GM21619 (cell line): Measurements from ENCODE around the gene FAM193B.
A peak's percentile ranks its signal among the peaks of the same experiment; 100 is the strongest.
"Not testable (repeated sequence)": the region's sequence is repeated elsewhere in the genome, so short reads cannot be mapped to it uniquely, and the experiment has no call there.

ENCODE experiments used
- ATAC-seq: cut with Tn5 transposase; IDR thresholded peaks from one replicate; pipeline ENCODE4 v1.9.1; 2021; ENCODE audit not compliant: unreplicated experiment

Gene FAM193B

DNA sequence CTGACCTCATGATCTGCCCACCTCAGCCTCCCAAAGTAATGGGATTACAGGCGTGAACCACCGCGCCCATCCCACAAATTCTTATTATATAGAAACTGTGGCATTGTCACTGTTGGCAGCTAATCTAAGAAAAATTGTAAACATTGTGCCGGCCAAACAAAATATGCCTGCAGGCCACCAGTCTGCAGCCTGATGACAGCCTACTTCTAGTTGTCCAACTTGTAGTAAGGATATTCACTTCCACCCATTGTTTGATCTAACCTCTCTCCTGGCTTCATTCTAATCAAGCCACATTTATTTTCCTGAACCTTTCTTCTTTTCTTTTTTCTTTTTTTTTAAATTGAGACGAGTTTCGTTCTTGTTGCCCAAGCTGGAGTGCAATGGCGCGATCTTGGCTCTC is 24.0 kb upstream of the FAM193B start:
- no peak for ATAC-seq

DNA sequence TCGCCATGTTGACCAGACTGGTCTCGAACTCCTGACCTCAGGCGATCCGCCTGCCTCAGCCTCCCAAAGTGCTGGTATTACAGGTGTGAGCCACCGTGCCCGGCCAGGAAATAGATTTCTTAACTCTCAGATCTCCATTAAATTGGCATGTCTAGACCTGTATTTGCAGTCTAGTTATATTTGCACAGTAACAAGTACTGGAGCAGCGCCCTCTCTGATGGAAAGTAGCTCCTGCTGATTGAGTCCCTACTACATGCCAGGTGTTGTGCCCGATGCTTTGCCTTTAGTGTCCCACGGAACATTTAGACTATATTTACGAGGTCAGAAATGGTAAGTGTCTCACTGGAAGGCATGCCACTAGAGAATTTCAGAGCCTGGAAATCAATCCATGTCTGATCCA is 21.8 kb upstream of the FAM193B start:
- ATAC-seq: no peak

DNA sequence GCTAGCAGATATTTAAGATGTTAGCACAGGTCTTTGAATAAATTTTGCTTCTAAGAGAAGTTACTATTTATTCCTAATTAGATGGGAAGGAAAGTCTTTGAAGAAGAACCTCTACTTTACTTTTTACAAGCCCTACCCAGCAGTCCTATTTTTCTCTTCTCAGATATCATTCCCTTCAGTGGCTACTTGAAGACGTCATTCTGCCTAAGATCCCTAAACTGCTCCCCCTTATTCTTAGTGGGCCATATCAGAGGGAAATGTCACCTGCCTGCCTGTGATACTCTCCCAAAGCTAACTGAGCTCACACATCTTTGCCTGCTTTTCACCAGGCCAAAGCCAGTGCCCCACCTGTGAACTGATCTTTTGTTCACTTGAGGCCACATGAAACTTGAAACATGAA is 21.1 kb upstream of the FAM193B start:
- ATAC-seq: no peak

DNA sequence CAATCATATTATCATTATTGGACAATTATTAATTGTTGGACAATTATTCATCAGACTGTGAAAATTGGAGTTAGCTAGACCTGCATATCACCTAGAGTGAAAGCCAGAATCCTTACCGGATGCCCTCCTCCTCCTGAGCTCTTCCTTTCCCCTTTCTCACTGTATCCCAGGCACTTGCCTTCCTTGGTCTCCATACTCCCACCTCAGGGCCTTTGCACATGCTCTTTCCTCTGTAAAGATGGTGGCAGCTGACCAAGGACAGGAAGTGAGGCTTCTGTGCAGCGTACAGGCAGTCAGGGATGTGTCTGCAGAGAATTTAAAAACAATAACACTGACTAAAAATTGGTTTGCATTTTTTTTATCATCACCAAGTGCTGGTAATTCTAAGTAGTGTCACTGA is 15.5 kb upstream of the FAM193B start:
- no peak for ATAC-seq

DNA sequence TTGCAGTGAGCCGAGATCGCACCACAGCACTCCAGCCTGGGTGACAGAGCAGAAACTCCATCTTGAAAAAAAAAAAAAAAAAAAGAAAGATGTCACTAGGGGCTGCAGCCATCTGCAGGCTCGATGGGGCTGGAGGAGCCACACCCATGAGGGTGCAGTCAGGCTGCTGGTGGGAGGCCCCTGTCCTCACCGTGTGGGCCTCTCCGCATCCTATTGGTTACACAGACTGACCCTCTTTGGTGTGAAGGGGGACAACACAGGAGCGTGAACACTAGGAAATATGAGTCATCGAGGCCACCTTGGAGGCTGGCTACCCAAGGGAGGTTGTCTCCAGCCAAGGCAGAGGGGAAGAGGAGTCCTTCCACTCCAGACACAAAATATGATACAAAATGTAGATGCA is 14.0 kb upstream of the FAM193B start:
- ATAC-seq: no peak

DNA sequence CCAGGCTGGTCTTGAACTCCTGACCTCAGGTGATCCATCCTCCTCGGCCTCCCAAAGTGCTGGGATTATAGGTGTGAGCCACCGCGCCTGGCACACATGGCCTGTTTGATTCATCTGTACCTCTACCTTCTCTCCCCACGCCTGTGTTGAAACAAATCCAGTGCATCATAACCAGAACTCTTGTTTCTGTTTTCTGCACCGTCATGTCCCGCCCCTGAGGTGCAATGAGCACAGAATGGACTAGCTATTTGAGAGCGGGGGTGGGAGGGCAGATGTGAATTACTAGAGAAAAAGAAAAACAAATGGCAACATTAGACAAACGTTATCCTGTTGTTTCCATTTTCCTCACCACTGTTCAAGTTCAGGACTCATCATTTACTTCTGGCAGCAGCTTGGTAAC is 10.7 kb upstream of the FAM193B start:
- no peak for ATAC-seq

DNA sequence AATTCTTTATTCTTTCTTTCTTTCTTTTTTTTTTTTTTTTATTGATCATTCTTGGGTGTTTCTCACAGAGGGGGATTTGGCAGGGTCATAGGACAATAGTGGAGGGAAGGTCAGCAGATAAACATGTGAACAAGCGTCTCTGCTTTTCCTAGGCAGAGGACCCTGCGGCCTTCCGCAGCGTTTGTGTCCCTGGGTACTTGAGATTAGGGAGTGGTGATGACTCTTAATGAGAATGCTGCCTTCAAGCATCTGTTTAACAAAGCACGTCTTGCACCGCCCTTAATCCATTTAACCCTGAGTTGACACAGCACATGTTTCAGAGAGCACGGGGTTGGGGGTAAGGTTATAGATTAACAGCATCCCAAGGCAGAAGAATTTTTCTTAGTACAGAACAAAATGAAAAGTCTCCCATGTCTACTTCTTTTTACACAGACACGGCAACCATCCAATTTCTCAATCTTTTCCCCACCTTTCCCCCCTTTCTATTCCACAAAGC is 5.1 kb upstream of the FAM193B start:
- not testable (repeated sequence) for ATAC-seq

DNA sequence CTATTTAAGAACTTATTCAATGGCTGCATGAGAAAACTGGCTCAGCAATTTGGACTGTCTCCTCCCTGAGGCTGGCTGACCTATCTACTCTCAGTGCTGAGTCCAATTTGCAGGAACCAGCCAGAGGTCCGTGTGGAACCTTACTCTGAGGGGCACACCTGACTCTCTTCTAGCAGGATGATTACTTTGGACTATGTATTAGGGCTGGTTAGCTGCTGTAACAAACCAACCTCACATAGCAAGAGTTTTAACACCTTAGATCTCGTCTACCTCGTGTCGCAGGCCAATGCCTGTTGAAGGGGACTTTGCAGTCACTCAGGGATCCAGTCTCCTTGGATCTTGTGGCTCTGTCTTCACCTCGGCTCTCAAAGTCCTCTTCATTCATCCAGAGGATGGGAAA is 3.4 kb upstream of the FAM193B start:
- no peak for ATAC-seq

DNA sequence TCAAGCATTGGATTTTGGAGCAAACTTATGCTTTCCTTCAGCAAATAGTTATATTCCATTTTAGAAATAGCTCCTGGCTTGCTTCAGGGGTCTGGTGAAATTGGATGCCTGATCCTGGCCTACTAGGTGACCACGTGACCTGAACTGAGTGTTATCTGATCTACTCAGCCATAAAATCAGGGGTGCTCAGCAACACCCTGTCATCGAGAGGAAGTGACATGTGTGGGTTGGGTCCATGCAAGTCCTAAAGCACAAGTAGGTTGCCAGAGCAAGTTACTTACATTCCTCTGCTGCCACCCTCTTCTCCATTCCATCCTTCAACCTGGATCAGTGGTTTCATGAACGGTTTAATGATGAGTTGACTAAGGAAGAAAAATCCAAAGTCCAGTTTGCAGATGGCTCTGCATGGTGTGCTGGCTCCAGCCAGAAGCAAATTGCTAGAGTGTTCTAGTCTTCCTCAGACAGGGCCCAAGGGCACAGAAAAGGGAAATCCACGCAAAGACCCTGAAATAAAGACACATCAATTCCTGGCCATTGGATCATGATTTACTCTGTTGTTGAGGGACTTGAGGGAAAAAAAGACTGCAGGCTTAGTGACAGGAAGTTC is 2.8 kb upstream of the FAM193B start:
- ATAC-seq: no peak

DNA sequence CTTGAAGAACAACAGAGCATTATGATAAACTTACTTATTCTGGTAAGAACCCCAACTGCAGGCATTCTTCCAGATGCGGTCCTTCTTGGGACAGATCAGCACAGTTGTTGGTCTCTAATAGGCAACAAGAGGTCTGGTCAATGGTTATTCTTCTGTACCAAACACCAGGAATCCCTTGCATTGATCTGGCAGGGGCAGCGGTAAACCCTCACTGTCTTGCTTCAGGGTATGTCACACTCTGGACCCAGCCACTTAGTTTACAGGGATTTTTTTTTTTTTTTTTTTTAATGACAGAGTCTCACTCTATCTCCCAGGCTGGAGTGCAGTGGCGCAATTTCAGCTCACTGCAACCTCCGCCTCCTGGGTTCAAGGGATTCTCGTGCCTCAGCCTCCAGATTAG is 1.3 kb upstream of the FAM193B start:
- no peak for ATAC-seq

DNA sequence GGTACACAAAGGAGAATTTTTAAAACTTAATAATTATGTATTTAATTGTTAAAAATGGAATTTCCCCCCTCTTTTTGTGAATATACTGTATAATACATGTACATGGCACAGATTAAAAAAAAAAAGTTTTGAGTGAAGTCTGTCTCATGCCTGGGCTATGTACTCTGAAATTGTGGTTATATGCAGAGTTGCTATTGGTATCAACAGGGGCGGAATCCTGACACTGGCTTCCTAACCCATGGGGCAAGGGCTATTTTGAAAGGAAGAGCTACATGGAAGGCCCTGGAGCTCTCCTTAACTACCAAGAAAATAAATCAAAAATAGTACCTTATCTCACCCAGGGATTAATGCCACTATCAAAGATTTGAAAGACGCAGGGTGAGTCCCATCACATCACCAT is 865 bp upstream of the FAM193B start:
- no peak for ATAC-seq

DNA sequence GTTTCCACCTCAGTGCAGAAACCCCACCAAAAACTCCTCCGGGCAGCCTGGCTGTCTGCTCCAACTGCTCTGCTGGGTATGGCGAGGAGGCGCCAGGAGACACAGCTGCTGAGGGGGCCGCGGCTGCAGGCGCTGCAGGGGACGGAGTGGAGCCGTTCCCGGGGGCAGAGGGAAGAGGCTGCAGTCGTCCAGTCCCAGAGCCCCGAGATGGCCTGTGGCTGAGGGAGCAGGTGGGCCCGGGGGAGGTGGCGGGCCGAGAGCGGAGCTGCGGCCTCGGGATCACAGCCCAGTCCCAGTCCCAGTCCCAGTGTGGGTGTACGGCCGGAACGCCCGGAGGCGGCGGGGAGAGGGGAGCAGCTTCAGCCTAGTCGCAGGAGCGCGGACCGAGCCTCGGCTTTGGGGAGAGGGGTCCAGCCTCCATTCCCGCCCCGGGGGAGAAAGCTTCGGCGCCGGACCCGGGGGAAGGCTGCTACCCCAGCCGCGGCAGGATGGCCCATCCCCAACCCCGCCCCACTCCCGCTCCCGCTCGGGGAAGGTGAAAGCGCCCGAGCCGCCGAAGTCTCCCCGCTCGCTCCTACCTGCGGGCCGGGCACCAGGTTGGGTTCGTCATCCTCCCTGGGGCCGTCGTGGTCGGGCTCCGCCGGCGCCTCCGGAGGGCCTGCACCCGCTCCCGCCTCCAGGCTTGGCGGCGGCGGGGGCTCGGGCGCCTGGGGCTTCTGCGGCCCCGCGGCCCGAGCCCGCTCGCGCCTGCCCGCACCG is 513 bp downstream of the FAM193B start:
- peak; percentile 35 for ATAC-seq

DNA sequence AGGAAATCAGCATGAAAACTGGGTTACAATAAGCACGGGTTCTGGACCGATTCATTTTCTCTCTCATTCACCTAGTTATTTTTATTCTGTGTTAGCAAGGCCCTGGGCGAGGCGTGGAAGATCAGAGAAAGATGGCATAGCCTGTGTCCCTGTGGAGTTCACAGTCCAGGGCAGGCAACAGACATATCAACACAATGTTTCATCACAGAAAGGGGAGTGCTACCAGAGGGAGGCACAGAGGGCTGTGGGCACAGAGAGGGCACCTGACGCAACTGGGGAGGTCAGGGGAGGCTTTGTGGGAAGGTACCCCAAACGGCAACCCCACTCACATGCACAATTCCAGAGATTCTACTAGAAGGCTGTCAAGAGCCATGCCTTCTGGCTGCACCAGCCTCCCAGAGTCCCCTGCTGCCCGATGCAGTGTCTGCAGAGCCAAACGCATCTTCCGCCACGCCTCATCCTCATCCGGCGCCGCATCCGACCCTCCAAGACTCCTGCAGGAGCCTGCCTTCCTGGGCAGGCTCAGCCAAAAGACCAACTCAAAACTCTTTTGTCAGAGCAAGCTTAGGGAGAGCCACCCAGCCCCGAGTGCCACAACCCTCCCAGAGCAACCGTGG is 1.4 kb downstream of the FAM193B start:
- no peak for ATAC-seq

DNA sequence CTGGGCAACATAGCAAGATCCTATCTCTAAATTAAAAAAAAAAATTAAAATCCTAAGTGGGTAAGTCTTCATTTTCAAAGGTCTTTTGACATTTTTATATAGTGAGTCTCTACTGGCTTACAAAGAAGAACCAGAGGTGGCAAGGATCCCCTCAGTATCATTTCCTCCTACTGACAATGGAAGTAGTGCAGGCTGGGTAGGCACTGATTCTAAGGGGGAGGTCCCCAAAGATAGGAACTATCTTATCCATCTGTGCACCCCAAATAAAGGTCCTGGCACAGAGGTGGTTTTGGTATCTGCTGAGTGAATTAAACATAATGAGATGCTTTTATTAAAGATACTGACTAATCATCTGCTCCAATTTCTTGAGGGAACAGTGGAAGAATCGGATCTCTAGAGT is 4.2 kb downstream of the FAM193B start:
- ATAC-seq: no peak

DNA sequence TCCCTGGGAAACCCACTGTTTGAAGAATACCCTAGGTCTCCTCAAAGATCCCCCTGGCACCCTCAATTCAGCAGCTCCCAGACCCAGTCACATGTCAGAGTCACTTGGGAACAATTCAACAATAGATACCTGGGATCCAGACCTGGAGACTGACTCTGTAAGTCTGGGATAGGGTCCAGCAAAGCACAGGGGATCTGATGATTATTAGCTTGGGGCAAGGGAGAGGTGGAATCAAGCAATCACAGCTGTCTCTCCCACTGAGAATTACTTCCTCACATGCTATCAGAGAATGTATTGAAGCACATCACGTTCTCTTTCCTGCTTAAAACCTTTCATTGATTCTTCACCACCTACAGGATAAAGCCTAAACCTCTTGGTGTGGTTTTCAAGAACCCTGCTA is 5.9 kb downstream of the FAM193B start:
- ATAC-seq: no peak

DNA sequence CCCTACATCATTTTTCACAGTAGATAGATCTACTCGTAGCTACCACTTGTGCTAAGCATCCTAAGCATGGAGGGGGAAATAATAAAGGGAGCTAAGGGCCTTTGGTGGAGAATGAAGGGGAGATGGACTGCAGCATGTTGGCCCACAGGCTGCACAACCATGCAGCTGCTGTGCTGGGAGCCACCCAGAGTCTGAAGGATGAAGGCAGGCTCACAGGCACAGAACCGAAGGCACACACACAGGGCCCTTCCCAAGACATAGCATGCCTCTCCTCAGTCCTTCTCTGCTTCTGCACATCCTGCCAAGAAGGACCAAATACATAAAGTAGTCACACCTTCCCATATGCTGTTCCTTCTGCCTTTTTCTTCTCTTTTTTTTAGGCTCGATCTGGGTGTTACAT is 6.6 kb downstream of the FAM193B start:
- no peak for ATAC-seq

DNA sequence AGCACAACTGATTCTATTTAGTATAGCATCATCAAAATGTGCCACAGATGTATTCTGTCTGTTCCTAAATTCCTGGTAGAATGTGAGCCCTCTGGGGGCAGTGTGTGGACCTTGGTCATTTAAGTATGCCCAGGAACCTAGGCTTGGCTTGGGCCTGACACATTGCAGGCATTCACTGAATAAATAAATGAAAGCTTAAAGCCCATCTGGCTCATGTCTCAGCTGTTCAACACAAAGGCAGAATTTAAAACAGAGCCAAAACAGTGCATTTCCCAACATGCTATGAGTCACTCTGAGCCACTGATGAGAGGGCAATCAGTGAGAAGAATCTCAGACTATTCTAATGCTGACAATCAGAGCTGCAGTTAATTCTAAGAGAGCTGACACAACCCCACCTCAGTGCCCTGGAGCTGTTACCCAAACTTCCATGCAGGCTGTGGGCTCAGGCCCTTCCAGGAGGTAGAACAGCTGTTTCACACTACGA is 8.1 kb downstream of the FAM193B start:
- ATAC-seq: no peak

DNA sequence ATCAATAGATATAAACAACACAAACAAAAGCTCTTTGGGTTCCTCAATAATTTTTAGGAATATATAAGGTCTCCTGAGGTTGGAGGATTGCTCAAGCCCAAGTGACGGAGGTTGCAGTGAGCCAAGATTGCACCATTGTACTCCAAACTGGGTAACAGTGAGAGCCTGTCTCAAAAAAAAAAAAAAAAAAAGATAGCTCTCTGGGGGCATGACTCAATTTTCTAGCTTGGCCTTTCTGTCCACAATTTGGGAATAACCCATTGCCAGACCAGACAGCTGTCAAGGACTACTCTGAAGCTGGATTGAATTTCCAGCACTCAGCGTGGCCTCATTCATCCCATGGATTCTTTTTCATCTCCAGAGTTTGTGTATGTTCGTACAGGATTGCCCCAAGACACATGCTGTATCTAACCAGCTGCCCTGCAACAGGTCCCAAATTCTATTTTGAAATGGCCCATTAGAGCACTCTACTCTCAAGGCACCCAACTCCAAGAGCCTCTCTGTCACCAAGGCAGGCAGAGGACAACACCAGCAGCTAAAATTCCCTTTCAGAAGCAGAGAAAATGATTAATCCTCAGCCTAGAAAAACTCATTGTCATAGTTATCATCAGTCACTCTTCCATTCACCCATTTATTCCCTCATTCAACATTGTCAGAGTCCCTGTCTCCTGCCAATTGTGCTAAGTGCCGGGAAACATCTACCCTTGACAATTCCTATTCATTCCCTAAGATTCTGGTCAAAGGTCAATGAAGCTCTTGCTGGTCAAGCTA is 8.7 kb downstream of the FAM193B start:
- ATAC-seq: no peak

DNA sequence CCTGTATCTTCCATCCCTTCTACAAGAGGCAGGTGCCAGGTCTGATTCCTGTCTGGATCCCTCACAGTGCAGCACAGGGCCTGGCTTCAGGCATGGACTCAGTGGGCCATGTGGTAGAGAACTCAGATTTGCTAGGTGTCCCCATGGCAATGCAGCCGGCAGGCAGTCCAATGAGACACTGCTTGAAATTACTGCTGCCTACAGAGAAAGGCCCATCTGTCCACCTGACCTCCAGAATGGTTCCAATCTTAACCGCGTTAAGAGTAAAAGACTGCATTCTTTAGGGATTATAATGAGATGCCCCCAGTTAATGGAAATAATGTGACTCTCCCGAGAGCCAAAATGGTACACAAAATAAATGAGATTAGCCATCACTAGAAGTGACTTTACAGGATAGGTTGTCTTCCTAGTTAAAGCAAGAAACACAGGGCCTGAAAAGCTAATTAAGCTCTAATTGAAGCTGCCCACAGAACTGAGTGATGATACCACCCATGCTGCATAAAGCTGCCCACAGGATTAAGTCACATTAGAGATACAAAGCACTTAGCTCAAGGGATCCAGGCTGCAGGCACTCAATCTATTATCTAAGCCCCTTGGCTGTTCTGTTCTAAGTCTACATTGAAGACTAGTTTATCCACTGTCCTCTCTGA is 11.4 kb downstream of the FAM193B start:
- ATAC-seq: no peak

DNA sequence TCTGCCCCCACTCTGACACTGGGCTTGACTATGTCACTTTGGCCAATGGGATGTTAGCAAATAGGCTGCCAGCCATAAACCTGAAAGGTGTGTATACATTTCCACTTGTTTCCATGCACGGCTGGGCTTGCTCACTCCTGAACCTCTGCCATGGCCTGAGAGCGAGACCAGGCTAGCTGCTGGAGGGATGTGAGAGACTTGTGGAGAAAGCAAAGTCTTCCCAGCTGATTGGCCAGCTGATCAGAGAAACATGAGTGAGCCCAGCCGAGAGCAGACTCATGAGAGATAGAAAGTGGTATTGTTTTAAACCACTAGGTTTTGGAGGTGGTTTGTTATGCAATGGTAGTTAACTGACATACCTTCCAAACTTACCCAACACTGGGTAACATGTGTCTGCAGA is 13.9 kb downstream of the FAM193B start:
- ATAC-seq: no peak

DNA sequence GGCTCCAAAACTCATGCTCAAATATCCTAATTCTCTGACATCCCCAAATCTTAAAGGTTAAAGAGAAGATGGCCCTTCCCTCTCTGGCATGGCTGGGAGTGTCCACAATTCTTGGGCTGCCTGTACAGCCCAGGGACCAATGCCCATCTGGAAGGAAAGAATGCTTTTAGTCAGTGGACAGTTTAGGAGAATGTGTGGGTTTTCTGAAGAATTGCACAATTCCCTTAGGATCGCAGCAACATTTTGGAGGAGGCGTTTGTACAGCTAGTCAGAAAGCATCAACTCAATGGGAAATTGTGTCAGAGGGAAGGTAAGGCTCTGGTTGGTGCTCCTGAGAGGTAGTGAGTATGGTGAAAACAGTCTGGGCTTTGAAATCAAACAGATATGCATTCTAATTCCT is 15.0 kb downstream of the FAM193B start:
- ATAC-seq: no peak
